ENCODE results near the gene CACNB4.

DNA sequence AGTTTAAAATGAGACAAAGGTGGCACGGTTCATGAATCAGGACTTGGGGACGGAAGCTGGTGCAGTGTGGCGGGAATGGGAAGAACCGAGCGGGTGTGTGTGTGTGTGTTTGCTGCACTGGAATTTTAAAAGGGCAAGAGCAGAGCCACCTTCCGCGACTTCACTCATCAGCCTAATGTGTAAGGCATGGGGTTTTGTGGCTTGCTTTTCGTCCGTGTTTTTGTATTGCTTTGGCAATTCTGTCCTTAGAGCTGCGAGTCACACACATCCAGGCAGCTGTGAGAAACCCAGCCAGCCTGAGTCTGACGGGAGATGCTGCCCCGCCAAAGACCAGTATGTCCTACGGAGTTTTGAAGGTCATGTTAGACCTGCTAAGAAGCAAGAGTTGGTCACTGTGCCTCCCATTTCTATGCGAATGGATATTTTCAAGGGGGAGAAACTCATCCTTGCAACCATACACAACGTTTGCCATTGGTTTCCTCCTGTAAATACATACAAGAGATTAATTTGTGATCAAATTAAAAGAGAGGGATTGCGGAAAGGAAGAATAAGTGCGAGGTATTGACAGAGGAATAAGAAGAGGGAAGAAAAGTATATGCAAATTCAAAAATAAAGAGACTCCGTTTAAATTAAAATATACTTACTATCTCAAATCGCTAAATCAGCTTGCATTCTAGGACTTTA lies 665 bp upstream of the CACNB4 start:
- TF ChIP-seq CTCF (IDR thresholded peaks at IDR 0.05): no peak
- TF ChIP-seq POLR2AphosphoS5 (IDR thresholded peaks at IDR 0.05): no peak
- no peak for TF ChIP-seq POLR2A (IDR thresholded peaks at IDR 0.05)

All from breast epithelium (tissue), 3 donors.